CD14-positive monocyte (primary cell): ENCODE measurements around the gene SLC12A8. TPM values are rescaled to one million over a fixed set of nuclear protein-coding genes. Genes with fewer than 3 reads are reported as not detected.

ENCODE experiments used
- DNase-seq, 3 donors: peaks; one replicate each; pipeline ENCODE4 v3.0.0-alpha.2; 2011 to 2022
- H2AFZ ChIP-seq: 2 replicates; pipeline ENCODE4 v1.6.0; 2012; ENCODE audit warnings: mild to moderate bottlenecking, low read depth, low read length, inconsistent platforms; ENCODE audit not compliant: insufficient read depth, poor library complexity, severe bottlenecking
- H3K27ac ChIP-seq, 2 donors: 1 replicate in 1 of 2; 2 replicates in 1 of 2; pipeline ENCODE4 v1.5.1; 2012 to 2013; ENCODE audit warnings: low read length in 2 of 2, control low read depth in 1 of 2, inconsistent platforms in 1 of 2, low read depth in 1 of 2, mild to moderate bottlenecking in 1 of 2
- H3K27me3 ChIP-seq, 2 donors: one replicate each; pipeline versions ENCODE4 v1.6.0 to v1.6.1; 2011 to 2013; ENCODE audit warnings: low read length in 2 of 2; ENCODE audit not compliant: control insufficient read depth in 2 of 2, insufficient read depth in 2 of 2
- H3K36me3 ChIP-seq, 2 donors: replicated peaks in 1 of 2; 1 replicate in 1 of 2; 2 replicates in 1 of 2; pipeline versions ENCODE4 v1.5.1 to v1.6.1; 2012 to 2013; ENCODE audit warnings: low read length in 2 of 2, control low read depth in 1 of 2, inconsistent platforms in 1 of 2, mild to moderate bottlenecking in 1 of 2; ENCODE audit not compliant: insufficient read depth in 2 of 2, control insufficient read depth in 1 of 2
- H3K4me1 ChIP-seq, 2 donors: 1 replicate in 1 of 2; 2 replicates in 1 of 2; pipeline versions ENCODE4 v1.5.1 to v1.6.1; 2012 to 2013; ENCODE audit warnings: low read length in 2 of 2, control low read depth in 1 of 2, inconsistent platforms in 1 of 2, mild to moderate bottlenecking in 1 of 2, moderate library complexity in 1 of 2; ENCODE audit not compliant: insufficient read depth in 2 of 2, control insufficient read depth in 1 of 2
- H3K4me2 ChIP-seq: replicated peaks from 2 replicates; pipeline ENCODE3; 2012; ENCODE audit warnings: low read length, moderate library complexity, mild to moderate bottlenecking; ENCODE audit not compliant: poor library complexity, severe bottlenecking; ENCODE audit errors: extremely low read depth
- H3K4me3 ChIP-seq, 3 experiments: fragments of 200-600 bp in 1 of 3; sonication (generic) in 1 of 3; replicated peaks in 1 of 3; 1 replicate in 2 of 3; 2 replicates in 1 of 3; pipeline ENCODE4 v1.5.1; 2011 to 2013; ENCODE audit warnings: low read length in 3 of 3, mild to moderate bottlenecking in 3 of 3, control low read depth in 2 of 3, low read depth in 2 of 3, inconsistent platforms in 1 of 3, moderate library complexity in 1 of 3
- H3K79me2 ChIP-seq: 2 replicates; pipeline ENCODE4 v1.6.0; 2012; ENCODE audit warnings: mild to moderate bottlenecking, control low read depth, inconsistent platforms, low read length, moderate library complexity; ENCODE audit not compliant: insufficient read depth
- H3K9ac ChIP-seq: 2 replicates; pipeline ENCODE4 v1.6.0; 2017; ENCODE audit warnings: low read length, mild to moderate bottlenecking; ENCODE audit not compliant: insufficient read depth, poor library complexity, severe bottlenecking
- H3K9me3 ChIP-seq, 2 donors: replicated peaks in 1 of 2; 1 replicate in 1 of 2; 2 replicates in 1 of 2; pipeline versions ENCODE4 v1.5.1 to v1.6.1; 2012 to 2013; ENCODE audit warnings: low read length in 2 of 2, control low read depth in 1 of 2; ENCODE audit not compliant: control insufficient read depth in 1 of 2, insufficient read depth in 1 of 2
- H4K20me1 ChIP-seq: 2 replicates; pipeline ENCODE4 v1.6.0; 2012; ENCODE audit warnings: mild to moderate bottlenecking, low read length, control low read depth, moderate library complexity; ENCODE audit not compliant: insufficient read depth
- H3K27ac Mint-ChIP-seq, 7 donors: one replicate each; pipeline ENCODE4 v1.8.0; 2020; ENCODE audit warnings: mild to moderate bottlenecking in 7 of 7, mixed read lengths in 7 of 7, moderate library complexity in 6 of 7, inconsistent platforms in 2 of 7
- H3K27me3 Mint-ChIP-seq, 3 donors: one replicate each; pipeline ENCODE4 v1.8.0; 2021 to 2022; ENCODE audit warnings: low read depth in 3 of 3, mild to moderate bottlenecking in 3 of 3, mixed read lengths in 3 of 3, moderate library complexity in 3 of 3, inconsistent platforms in 1 of 3
- H3K36me3 Mint-ChIP-seq, 2 donors: one replicate each; pipeline ENCODE4 v1.8.0; 2020; ENCODE audit warnings: mixed read lengths in 2 of 2, inconsistent platforms in 1 of 2, mild to moderate bottlenecking in 1 of 2
- H3K4me1 Mint-ChIP-seq: one replicate; pipeline ENCODE4 v1.8.0; 2020; ENCODE audit warnings: mild to moderate bottlenecking, mixed read lengths
- H3K4me3 Mint-ChIP-seq, 2 donors: one replicate each; pipeline ENCODE4 v1.8.0; 2020; ENCODE audit warnings: mild to moderate bottlenecking in 2 of 2, mixed read lengths in 2 of 2, moderate library complexity in 1 of 2
- H3K9me3 Mint-ChIP-seq, 7 donors: one replicate each; pipeline ENCODE4 v1.8.0; 2020 to 2022; ENCODE audit warnings: mixed read lengths in 7 of 7, mild to moderate bottlenecking in 6 of 7, moderate library complexity in 6 of 7, inconsistent platforms in 2 of 7
- WGBS: methylation state at CpG from one replicate; pipeline ENCODE4 v1.1.5; 2013; ENCODE audit warnings: missing lambda C conversion rate; ENCODE audit not compliant: insufficient coverage; 5-methylcytosine and 5-hydroxymethylcytosine counted together
- intact Hi-C, 2 donors: fragments of 100-400 bp; cut with micrococcal nuclease; formaldehyde crosslinking; loops; one replicate each; pipeline versions ENCODE4 v1.15.0 to v1.15.1; 2023
- polyA plus RNA-seq, 3 donors: library from polyadenylated mRNA; depleted of rRNA in 1 of 3; unstranded in 2 of 3; stranded (reverse) in 1 of 3; fragments of 300-500 nt in 2 of 3; fragments of >200 nt in 1 of 3; fragmentation: Illumina TruSeq in 2 of 3; gene quantifications; 1 replicate in 2 of 3; 2 replicates in 1 of 3; pipeline ENCODE4 v1.2.3, GENCODE V29; 2012 to 2021
- TF ChIP-seq, protein P1 (sequence below): fragments of 200-600 bp; IDR thresholded peaks from one replicate; pipeline ENCODE4 v1.8.0; 2022; ENCODE audit warnings: antibody characterized with exemption, mild to moderate bottlenecking

Gene SLC12A8
- polyA plus RNA-seq, 3 donors = 0.23 to 0.46 (median 0.35) TPM

DNA sequence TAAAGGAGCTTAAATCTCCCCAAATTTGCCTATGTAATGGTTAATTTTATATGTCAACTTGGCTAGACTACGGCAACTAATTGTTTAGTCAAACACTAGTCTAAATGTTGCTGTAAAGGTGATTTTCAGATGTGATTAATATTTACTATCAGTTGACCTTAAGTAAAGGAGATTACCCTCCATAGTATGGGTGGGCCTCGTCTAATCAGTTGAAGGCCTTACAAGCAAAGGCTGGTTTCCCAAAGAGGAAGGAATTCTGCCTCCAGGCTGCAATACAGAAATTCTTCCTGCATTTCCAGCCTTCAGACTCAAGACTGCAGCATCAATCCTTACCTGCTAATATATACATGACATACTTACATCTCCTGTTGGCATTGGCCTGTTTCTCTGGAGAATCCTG is 23.6 kb downstream of the SLC12A8 start:
- Histone ChIP-seq H3K4me1 (no peaks in the 10 kb centered on the region), H3K9ac (no peak overlapping the region), H3K79me2 (no peaks in the 10 kb centered on the region), H4K20me1 (no peaks in the 10 kb centered on the region), H3K27me3 (no peaks in the 10 kb centered on the region), H3K36me3 (no peaks in the 10 kb centered on the region), H3K4me2 (no peak overlapping the region), H3K4me3 (no peak overlapping the region), H3K9me3 (no peaks in the 10 kb centered on the region), H3K27ac (no peak overlapping the region), H2AFZ (no peak overlapping the region)
- DNase-seq = no peak
- H3K9me3 Mint-ChIP-seq = no peaks in the 10 kb centered on the region
- TF ChIP-seq, protein P1, sequence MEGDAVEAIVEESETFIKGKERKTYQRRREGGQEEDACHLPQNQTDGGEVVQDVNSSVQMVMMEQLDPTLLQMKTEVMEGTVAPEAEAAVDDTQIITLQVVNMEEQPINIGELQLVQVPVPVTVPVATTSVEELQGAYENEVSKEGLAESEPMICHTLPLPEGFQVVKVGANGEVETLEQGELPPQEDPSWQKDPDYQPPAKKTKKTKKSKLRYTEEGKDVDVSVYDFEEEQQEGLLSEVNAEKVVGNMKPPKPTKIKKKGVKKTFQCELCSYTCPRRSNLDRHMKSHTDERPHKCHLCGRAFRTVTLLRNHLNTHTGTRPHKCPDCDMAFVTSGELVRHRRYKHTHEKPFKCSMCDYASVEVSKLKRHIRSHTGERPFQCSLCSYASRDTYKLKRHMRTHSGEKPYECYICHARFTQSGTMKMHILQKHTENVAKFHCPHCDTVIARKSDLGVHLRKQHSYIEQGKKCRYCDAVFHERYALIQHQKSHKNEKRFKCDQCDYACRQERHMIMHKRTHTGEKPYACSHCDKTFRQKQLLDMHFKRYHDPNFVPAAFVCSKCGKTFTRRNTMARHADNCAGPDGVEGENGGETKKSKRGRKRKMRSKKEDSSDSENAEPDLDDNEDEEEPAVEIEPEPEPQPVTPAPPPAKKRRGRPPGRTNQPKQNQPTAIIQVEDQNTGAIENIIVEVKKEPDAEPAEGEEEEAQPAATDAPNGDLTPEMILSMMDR = no peak
- H3K27me3 Mint-ChIP-seq = peaks cover 2 to 9% (median 4%) of the 10 kb centered on the region in 3 donors
- peaks cover 6% of the 10 kb centered on the region for H3K4me1 Mint-ChIP-seq
- H3K4me3 Mint-ChIP-seq = no peak overlapping the region
- no peaks in the 10 kb centered on the region for H3K36me3 Mint-ChIP-seq
- intact Hi-C loops = no loop called here
- H3K27ac Mint-ChIP-seq = no peak overlapping the region
- no CpG with 5 or more reads among the region's 2 CpGs for WGBS

DNA sequence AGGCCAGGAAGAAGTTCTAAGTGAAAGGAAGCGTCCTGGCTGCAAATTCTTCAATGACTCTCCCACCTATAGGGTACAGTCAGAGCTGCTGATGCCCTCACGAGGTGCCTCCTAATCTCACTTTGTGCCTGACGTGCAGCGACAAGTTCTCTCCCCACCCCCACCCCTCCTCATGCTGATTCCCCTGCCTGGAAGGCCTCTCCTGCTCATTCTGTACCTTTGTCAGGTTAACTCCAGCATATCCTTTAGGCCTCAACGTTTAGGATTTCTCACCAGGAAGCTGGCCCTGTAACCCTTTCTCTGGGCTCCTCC is 25.0 kb downstream of the SLC12A8 start:
- WGBS = 68% methylated on average over 5 of the region's 5 CpGs
- H3K36me3 Mint-ChIP-seq = no peaks in the 10 kb centered on the region

More for the DNA sequence above, 25.0 kb downstream of the SLC12A8 start:
- Histone ChIP-seq H3K36me3 (no peaks in the 10 kb centered on the region), H3K27ac (no peak overlapping the region), H3K9ac (no peak overlapping the region), H3K27me3 (no peaks in the 10 kb centered on the region), H3K9me3 (no peaks in the 10 kb centered on the region), H2AFZ (no peak overlapping the region), H3K4me3 (no peak overlapping the region), H3K4me2 (no peak overlapping the region), H3K4me1 (no peaks in the 10 kb centered on the region), H3K79me2 (no peaks in the 10 kb centered on the region), H4K20me1 (no peaks in the 10 kb centered on the region)
- H3K4me3 Mint-ChIP-seq = no peak overlapping the region
- DNase-seq = no peak
- peaks cover 1 to 5% (median 2%) of the 10 kb centered on the region in 3 donors for H3K27me3 Mint-ChIP-seq
- H3K27ac Mint-ChIP-seq = no peak overlapping the region
- H3K4me1 Mint-ChIP-seq = peaks cover 6% of the 10 kb centered on the region
- no peaks in the 10 kb centered on the region for H3K9me3 Mint-ChIP-seq
- TF ChIP-seq, protein P1 = no peak
- intact Hi-C loops = no loop called here
